ENCODE data around the gene LPAR1.

LPAR1 gene

DNA sequence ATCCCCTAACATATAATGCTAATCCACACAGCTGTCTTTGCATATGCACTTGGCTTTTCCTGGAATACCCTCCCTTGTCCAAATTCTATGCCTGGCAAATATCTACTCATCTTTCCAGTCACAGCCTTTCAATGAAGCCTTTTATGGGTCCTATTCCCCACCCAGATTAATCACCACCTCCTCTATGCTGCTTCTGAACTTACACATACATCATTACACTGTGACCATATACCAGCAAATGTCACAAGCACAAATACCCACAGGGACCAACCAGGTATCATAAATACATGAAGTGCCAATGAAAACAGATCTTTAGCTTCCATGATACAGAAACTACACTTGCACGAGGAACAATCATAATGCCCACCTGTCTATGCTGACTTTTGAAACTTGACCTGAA is 22.3 kb downstream of the LPAR1 start:
- no peaks in the 10 kb centered on the region for H4K20me1 ChIP-seq
- H3K4me3 ChIP-seq: no peak overlapping the region
- H3K27me3 ChIP-seq: peaks cover 0 to 4% (median 0%) of the 10 kb centered on the region in 11 experiments; a peak in 1 of 22 replicates
- TF ChIP-seq Cebpa-rat (IDR thresholded peaks at IDR 0.05): no peak
- H3K4me1 ChIP-seq: peaks cover 12 to 21% (median 16%) of the 10 kb centered on the region in 10 experiments
- H3K4me2 ChIP-seq: peak overlapping the region in 5 of 11 experiments; percentile 34 to 75 (median 50); a peak in 10 of 22 replicates
- no peaks in the 10 kb centered on the region for H3K9me3 ChIP-seq (replicated peaks in 1 of 11)
- no peaks in the 10 kb centered on the region for H3K36me3 ChIP-seq
- H3K27ac ChIP-seq: no peak overlapping the region
- no peak overlapping the region for H3K9ac ChIP-seq

GRCh38 chr9:111013707-111014106 is 24.6 kb downstream of the LPAR1 start:
- Histone ChIP-seq H3K4me3 (no peak overlapping the region), H3K27ac (no peak overlapping the region), H3K4me2 (no peak overlapping the region), H3K4me1 (peaks cover 12 to 21% (median 16%) of the 10 kb centered on the region in 10 experiments), H3K27me3 (peaks cover 0 to 4% (median 0%) of the 10 kb centered on the region in 11 experiments; a peak in 1 of 22 replicates), H4K20me1 (no peaks in the 10 kb centered on the region), H3K9ac (no peak overlapping the region), H3K36me3 (no peaks in the 10 kb centered on the region), H3K9me3 (replicated peaks in 1 of 11) (no peaks in the 10 kb centered on the region)
- no peak for TF ChIP-seq Cebpa-rat (IDR thresholded peaks at IDR 0.05)

GRCh38 chr9:111013250-111013649 is 25.0 kb downstream of the LPAR1 start:
- H4K20me1 ChIP-seq: no peaks in the 10 kb centered on the region
- no peaks in the 10 kb centered on the region for H3K36me3 ChIP-seq
- H3K27me3 ChIP-seq: peaks cover 0 to 4% (median 0%) of the 10 kb centered on the region in 11 experiments; a peak in 1 of 22 replicates

GRCh38 chr9:111008158-111009075 is 29.9 kb downstream of the LPAR1 start:
- no peak for TF ChIP-seq Cebpa-rat (IDR thresholded peaks at IDR 0.05)
- no peaks in the 10 kb centered on the region for H4K20me1 ChIP-seq
- no peak overlapping the region for H3K27ac ChIP-seq
- no peaks in the 10 kb centered on the region for H3K4me1 ChIP-seq
- H3K36me3 ChIP-seq: no peaks in the 10 kb centered on the region
- peaks cover 0 to 13% (median 0%) of the 10 kb centered on the region in 11 experiments; a peak in 2 of 22 replicates for H3K27me3 ChIP-seq
- H3K4me2 ChIP-seq: no peak overlapping the region
- H3K9ac ChIP-seq: no peak overlapping the region
- no peak overlapping the region for H3K4me3 ChIP-seq
- 0 out of 22 replicates have a peak, but pooled peaks cover 0 to 7% (median 0%) of the 10 kb centered on the region in 11 experiments for H3K9me3 ChIP-seq (replicated peaks in 1 of 11)

More at GRCh38 chr9:111013250-111013649, 25.0 kb downstream of the LPAR1 start:
- H3K27ac ChIP-seq: no peak overlapping the region
- H3K4me3 ChIP-seq: no peak overlapping the region
- no peak overlapping the region for H3K4me2 ChIP-seq
- H3K9ac ChIP-seq: no peak overlapping the region
- H3K9me3 ChIP-seq (replicated peaks in 1 of 11): no peaks in the 10 kb centered on the region
- peaks cover 12 to 21% (median 16%) of the 10 kb centered on the region in 10 experiments for H3K4me1 ChIP-seq
- no peak for TF ChIP-seq Cebpa-rat (IDR thresholded peaks at IDR 0.05)

DNA sequence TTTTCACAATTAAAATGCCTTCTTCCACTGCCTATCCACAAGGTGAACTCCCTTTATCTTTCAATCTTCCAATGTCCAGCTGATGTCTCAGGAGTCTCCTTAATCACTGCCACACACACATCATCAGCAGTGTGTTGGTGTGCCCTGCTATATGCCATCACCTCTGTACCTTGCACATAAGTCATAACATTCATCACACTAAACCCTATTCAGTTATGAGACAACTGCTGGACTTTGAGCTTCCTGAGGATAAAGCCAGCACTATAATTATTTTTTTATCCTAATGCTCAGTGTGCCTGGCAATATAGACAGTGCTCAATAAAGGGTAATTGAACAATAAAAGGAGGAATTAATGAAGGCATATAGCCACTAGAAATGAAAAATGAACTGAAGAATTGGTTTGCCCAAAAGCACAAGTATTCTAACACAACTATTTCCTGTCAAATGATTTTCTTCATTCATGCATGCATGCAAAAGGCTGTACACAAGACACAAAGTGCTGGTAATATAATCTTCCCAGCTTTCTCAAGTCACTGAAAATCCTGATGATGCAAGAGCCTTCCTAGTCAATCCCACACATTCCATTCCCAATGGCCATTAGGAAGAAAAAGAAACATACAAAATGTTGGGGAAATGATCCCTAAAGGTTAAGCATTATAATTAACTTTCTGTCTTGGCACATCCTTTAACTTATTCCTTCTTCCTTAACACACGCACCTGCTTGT is 32.4 kb downstream of the LPAR1 start:
- Histone ChIP-seq H3K36me3 (no peaks in the 10 kb centered on the region), H3K9me3 (replicated peaks in 1 of 11) (0 out of 22 replicates have a peak, but pooled peaks cover 0 to 7% (median 0%) of the 10 kb centered on the region in 11 experiments), H3K4me3 (no peak overlapping the region), H3K9ac (no peak overlapping the region), H3K27ac (no peak overlapping the region), H3K4me2 (no peak overlapping the region), H4K20me1 (no peaks in the 10 kb centered on the region), H3K27me3 (peaks cover 0 to 22% (median 0%) of the 10 kb centered on the region in 11 experiments; a peak in 3 of 22 replicates), H3K4me1 (peaks cover 6 to 14% (median 11%) of the 10 kb centered on the region in 10 experiments; a peak in 18 of 20 replicates)
- TF ChIP-seq Cebpa-rat (IDR thresholded peaks at IDR 0.05): no peak

- no peak overlapping the region for H3K4me2 ChIP-seq
- no peak for TF ChIP-seq Cebpa-rat (IDR thresholded peaks at IDR 0.05)
- H3K27me3 ChIP-seq: peaks cover 0 to 29% (median 0%) of the 10 kb centered on the region in 11 experiments; a peak in 4 of 22 replicates
- peaks cover 6 to 15% (median 11%) of the 10 kb centered on the region in 10 experiments; a peak in 18 of 20 replicates for H3K4me1 ChIP-seq
- no peaks in the 10 kb centered on the region for H3K36me3 ChIP-seq
- no peaks in the 10 kb centered on the region for H4K20me1 ChIP-seq
- H3K27ac ChIP-seq: no peak overlapping the region
- no peak overlapping the region for H3K9ac ChIP-seq
- 0 out of 22 replicates have a peak, but pooled peaks cover 0 to 7% (median 0%) of the 10 kb centered on the region in 11 experiments for H3K9me3 ChIP-seq (replicated peaks in 1 of 11)
- H3K4me3 ChIP-seq: no peak overlapping the region
These were observed 33.3 kb downstream of the LPAR1 start for GRCh38 chr9:111004936-111005335.

- H3K9ac ChIP-seq: no peak overlapping the region
- H3K4me1 ChIP-seq: peaks cover 6 to 15% (median 11%) of the 10 kb centered on the region in 10 experiments; a peak in 18 of 20 replicates
- H3K9me3 ChIP-seq (replicated peaks in 1 of 11): peaks cover 0 to 7% (median 0%) of the 10 kb centered on the region in 11 experiments; a peak in 1 of 22 replicates
- no peaks in the 10 kb centered on the region for H4K20me1 ChIP-seq
- H3K4me2 ChIP-seq: no peak overlapping the region
- H3K27ac ChIP-seq: no peak overlapping the region
- no peak overlapping the region for H3K4me3 ChIP-seq
- H3K36me3 ChIP-seq: no peaks in the 10 kb centered on the region
- TF ChIP-seq Cebpa-rat (IDR thresholded peaks at IDR 0.05): no peak
- peaks cover 0 to 47% (median 0%) of the 10 kb centered on the region in 11 experiments; a peak in 4 of 22 replicates for H3K27me3 ChIP-seq
These were observed 35.1 kb downstream of the LPAR1 start for GRCh38 chr9:111003182-111003581.

DNA sequence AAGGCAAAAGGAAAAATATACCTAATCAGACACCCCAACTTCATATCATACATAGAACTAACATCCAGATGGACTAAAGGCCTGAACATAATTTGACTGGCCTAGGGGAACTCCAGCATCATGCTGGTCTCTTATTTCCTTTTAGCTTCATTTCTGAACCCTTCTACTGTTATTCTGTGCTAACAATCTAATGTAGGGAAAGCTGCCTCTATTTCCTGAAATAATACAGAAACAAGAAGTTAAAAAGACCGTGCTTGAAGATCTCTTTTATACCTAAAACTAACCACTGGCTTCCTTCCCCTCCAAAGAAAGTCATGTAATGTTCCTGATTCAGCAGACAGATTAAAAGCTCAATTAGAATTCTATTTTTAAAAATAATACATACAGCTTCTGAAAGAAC is 36.7 kb downstream of the LPAR1 start:
- Histone ChIP-seq H3K36me3 (no peaks in the 10 kb centered on the region), H3K4me1 (peaks cover 12 to 21% (median 17%) of the 10 kb centered on the region in 10 experiments), H3K27me3 (peaks cover 0 to 62% (median 0%) of the 10 kb centered on the region in 11 experiments; a peak in 4 of 22 replicates), H3K9ac (no peak overlapping the region), H3K9me3 (replicated peaks in 1 of 11) (peaks cover 7 to 17% (median 9%) of the 10 kb centered on the region in 11 experiments; a peak in 19 of 22 replicates), H4K20me1 (no peaks in the 10 kb centered on the region), H3K27ac (no peak overlapping the region), H3K4me2 (peak overlapping the region; percentile 19 to 65 (median 44); a peak in 20 of 22 replicates), H3K4me3 (no peak overlapping the region)
- TF ChIP-seq Cebpa-rat (IDR thresholded peaks at IDR 0.05): no peak
